ENCODE data around the gene C6orf120.

DNA sequence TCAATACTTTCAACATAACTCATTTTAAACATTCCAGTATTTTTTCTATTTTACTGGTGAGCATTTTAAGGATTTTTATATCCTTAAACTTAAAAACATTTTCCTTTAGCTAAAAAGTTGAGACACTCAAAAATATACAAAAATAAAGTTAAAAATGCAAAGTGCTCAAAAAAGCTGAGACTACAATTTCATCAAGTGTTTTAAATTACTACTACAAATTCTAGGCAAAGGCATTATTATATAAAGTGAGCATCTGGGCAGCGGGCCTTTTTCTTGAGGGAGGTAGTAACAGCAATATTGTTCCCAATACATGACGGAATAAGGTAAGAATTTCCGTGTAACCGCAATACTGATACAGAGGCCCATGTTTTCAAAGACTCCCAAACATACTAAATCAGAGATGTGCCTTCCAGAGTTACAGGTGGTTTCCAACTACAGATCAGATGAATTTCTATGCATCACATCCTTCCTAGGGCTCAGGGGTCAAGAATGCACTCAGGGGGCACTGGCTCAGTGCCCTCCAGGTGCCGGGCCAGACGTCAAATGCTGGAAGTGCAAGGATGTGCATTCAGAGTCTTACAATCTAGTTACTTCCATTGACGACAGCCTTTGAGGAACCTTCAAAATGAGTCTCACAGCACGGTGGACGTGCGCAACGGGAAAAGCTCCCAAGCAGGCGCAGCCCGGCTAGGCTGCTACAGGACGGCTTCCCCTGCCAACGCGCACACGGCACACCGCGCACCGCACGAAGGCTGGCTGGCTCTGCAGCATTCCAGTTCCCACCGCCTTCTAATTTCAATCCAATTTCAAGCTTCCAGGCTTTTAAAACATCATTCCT, 20.7 kb downstream of the C6orf120 start:
- no peak for TF ChIP-seq POLR2A (IDR thresholded peaks at IDR 0.05)
- no peak for TF ChIP-seq POLR2AphosphoS5 (IDR thresholded peaks at IDR 0.05; ENCODE audit: insufficient read depth in 1 of 2, low read depth in 1 of 2)
